Measurements from ENCODE around the gene DOK5.

Gene DOK5

DNA sequence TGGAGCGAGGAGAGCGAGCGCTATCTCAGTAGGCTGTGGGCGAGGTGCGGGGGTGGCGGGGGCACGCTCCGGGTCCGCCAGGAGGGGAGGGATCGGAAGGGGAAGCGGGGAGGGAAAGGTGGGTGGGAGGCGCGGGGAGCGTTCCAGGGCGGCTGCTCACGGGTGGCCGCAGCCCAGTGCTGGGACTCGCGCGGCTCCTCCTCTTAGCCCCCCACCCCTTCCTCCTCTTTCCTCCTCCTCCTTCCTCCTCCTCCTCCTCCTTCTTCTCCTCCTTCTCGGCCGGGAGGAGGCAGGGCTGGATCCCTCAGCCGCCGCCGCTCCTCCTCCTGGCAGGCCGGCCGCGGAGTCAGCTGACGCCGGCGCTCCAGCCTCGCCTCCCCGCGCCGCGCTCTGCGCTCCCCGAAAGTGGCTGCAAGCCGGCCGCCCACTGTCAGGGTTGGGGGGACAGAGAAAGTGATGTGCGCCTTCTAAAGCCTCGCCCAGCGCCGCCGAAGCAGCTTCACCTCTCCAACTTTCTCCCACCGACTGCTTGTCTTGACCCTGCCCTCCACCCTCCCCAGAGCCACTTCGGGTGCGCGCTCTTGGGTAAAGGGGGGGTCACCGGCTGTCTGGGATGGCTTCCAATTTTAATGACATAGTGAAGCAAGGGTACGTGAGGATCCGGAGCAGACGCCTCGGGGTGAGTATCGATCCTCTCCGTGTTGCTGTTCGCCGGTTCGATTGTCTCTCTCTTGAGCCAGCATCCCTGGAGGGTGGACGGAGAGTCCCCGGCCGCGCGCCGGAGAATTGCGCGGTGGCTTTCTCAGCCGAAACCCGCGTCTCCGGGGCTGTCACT, at the start of gene DOK5:
TSS of gene DOK5 (plus strand) at position 260 of the 835 bp plus-strand sequence. CDS start at position 614, 354 bp downstream.
- TF ChIP-seq CTCF (IDR thresholded peaks at IDR 0.05; ENCODE audit: control insufficient read depth, insufficient read depth, low read depth, low read length, missing control alignments), result no peak
- DNase-seq (ENCODE audit: low read depth), result no peak
- H3K4me3 ChIP-seq (ENCODE audit: control insufficient read depth, low read depth, low read length), result peak within 1 kb of the TSS; percentile 60

DNA sequence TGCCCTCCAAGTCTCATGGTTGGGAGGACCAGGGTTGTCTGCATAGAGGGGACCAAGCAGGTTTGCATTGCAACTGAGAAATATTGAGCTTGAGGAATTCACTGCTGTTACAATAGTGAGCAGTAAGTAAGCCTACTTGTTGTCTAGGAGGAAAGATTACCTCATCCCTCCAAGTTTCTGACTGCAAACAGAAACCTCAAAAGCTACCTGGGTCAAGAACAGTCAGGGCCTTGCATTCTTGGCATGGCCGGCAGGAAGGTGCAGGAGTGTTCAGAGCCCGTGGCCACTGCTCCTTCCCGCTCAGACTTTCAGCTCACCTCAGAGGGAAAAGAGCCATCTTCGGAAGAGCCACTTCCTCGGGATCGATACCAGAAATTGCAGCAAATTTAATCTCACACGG, 46.0 kb upstream of the DOK5 start:
- no peak for TF ChIP-seq CTCF (IDR thresholded peaks at IDR 0.05; ENCODE audit: control insufficient read depth, insufficient read depth, low read depth, low read length, missing control alignments)
- H3K4me3 ChIP-seq (ENCODE audit: control insufficient read depth, low read depth, low read length), result no peak overlapping the region
- DNase-seq (ENCODE audit: low read depth), result no peak

- TF ChIP-seq CTCF (IDR thresholded peaks at IDR 0.05; ENCODE audit: control insufficient read depth, insufficient read depth, low read depth, low read length, missing control alignments), result no peak
- H3K4me3 ChIP-seq (ENCODE audit: control insufficient read depth, low read depth, low read length), result no peak overlapping the region
- peak; percentile 1 for DNase-seq (ENCODE audit: low read depth)
These were observed 44.0 kb upstream of the DOK5 start for GRCh38 chr20:54431156-54431944.

DNA sequence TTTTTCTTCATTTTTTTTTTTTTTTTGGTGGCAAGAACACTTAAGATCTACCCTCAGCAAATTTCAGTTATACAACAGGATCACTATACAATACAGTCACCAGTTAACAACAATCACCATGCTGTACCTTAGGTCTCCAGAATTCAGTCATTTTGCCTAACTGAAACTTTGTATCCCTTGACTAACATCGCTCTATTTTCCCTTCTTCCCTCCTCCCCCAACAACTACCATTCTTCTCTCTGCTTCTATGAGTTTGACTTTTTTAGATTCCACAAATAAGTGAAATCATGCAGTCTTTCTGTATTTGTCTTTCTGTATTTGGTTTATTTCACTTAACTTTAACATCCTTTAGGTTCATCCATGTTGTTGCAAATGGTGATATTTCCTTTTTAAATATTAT, 42.4 kb upstream of the DOK5 start:
- H3K4me3 ChIP-seq (ENCODE audit: control insufficient read depth, low read depth, low read length), result no peak overlapping the region
- no peak for TF ChIP-seq CTCF (IDR thresholded peaks at IDR 0.05; ENCODE audit: control insufficient read depth, insufficient read depth, low read depth, low read length, missing control alignments)
- no peak for DNase-seq (ENCODE audit: low read depth)

DNA sequence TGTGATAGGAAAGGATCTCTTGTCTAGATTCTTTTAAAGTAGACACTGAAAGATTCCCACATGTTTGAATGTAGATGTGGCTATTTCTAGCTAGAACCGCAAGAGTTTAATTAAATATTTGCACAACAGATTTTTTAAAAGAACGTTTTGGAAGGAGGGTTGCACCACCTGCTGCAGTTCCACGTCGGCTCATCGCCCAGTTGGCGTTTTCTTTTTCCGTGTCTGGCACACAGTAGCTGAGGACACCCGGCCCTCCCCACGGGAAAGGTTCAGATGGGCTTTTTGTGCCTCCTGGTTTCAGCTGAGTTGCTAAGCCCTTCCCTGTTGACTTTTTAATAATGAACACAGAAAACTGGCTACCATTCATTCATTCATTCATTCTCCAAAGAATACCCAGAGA, 41.8 kb upstream of the DOK5 start:
- no peak for DNase-seq (ENCODE audit: low read depth)
- TF ChIP-seq CTCF (IDR thresholded peaks at IDR 0.05; ENCODE audit: control insufficient read depth, insufficient read depth, low read depth, low read length, missing control alignments), result no peak
- no peak overlapping the region for H3K4me3 ChIP-seq (ENCODE audit: control insufficient read depth, low read depth, low read length)

- TF ChIP-seq CTCF (IDR thresholded peaks at IDR 0.05; ENCODE audit: control insufficient read depth, insufficient read depth, low read depth, low read length, missing control alignments), result no peak
These were observed 41.2 kb upstream of the DOK5 start for GRCh38 chr20:54434196-54434595.

More at GRCh38 chr20:54434196-54434595, 41.2 kb upstream of the DOK5 start:
- no peak for DNase-seq (ENCODE audit: low read depth)
- H3K4me3 ChIP-seq (ENCODE audit: control insufficient read depth, low read depth, low read length), result no peak overlapping the region

Measured in AG09309 (cell line).